Neuronal stem cell (in vitro differentiated cells): ENCODE results near the gene NRG2.

Source experiments
- DNase-seq: peaks from one replicate; pipeline ENCODE4 v3.0.0-alpha.2; 2013; ENCODE audit warnings: low spot score
- H2AFZ ChIP-seq: one replicate; pipeline ENCODE4 v1.6.1; 2013; ENCODE audit warnings: mild to moderate bottlenecking, low read length, inconsistent platforms
- H2AK5ac ChIP-seq: 2 replicates; pipeline ENCODE4 v1.6.1; 2013; ENCODE audit warnings: low read depth, mild to moderate bottlenecking, inconsistent platforms, low read length, moderate library complexity, mixed read lengths
- H2BK120ac ChIP-seq: 2 replicates; pipeline ENCODE4 v1.6.1; 2013; ENCODE audit warnings: low read depth, mild to moderate bottlenecking, inconsistent platforms, low read length, moderate library complexity, mixed read lengths
- H2BK12ac ChIP-seq: one replicate; pipeline ENCODE4 v1.6.1; 2013; ENCODE audit warnings: low read length, inconsistent platforms
- H2BK15ac ChIP-seq: 2 replicates; pipeline ENCODE4 v1.6.1; 2013; ENCODE audit warnings: mild to moderate bottlenecking, low read length, inconsistent platforms, mixed read lengths
- H2BK5ac ChIP-seq: one replicate; pipeline ENCODE4 v1.6.1; 2013; ENCODE audit warnings: inconsistent platforms, mild to moderate bottlenecking, low read length, moderate library complexity
- H3K14ac ChIP-seq: one replicate; pipeline ENCODE4 v1.6.1; 2013; ENCODE audit warnings: low read length, inconsistent platforms
- H3K18ac ChIP-seq: 2 replicates; pipeline ENCODE4 v1.6.1; 2013; ENCODE audit warnings: low read length, inconsistent platforms
- H3K23ac ChIP-seq: 2 replicates; pipeline ENCODE4 v1.6.1; 2013; ENCODE audit warnings: low read depth, mild to moderate bottlenecking, mixed read lengths, low read length, inconsistent platforms; ENCODE audit not compliant: poor library complexity
- H3K27ac ChIP-seq: replicated peaks from 3 replicates; pipeline ENCODE4 v1.5.1; 2013; ENCODE audit warnings: low read length, inconsistent platforms
- H3K27me3 ChIP-seq, 3 experiments: 2 replicates each; pipeline ENCODE4 v1.6.1; 2013; ENCODE audit warnings: low read length in 3 of 3, mild to moderate bottlenecking in 2 of 3, inconsistent platforms in 1 of 3, low read depth in 1 of 3, mixed read lengths in 1 of 3, moderate library complexity in 1 of 3; ENCODE audit not compliant: control insufficient read depth in 3 of 3, insufficient read depth in 3 of 3
- H3K36me3 ChIP-seq, 2 donors: replicated peaks in 1 of 2; 2 replicates each; pipeline ENCODE4 v1.6.1; 2013; ENCODE audit warnings: low read length in 2 of 2; ENCODE audit not compliant: control insufficient read depth in 2 of 2, insufficient read depth in 2 of 2
- H3K4ac ChIP-seq: 2 replicates; pipeline ENCODE4 v1.6.1; 2013; ENCODE audit warnings: inconsistent platforms, mild to moderate bottlenecking, low read length, moderate library complexity
- H3K4me1 ChIP-seq, 2 donors: 1 replicate in 1 of 2; 2 replicates in 1 of 2; pipeline ENCODE4 v1.6.1; 2013; ENCODE audit warnings: low read length in 2 of 2, low read depth in 1 of 2; ENCODE audit not compliant: control insufficient read depth in 2 of 2, insufficient read depth in 1 of 2
- H3K4me2 ChIP-seq: one replicate; pipeline ENCODE4 v1.6.1; 2013; ENCODE audit warnings: mild to moderate bottlenecking, low read length, inconsistent platforms; ENCODE audit not compliant: insufficient read depth, poor library complexity, severe bottlenecking
- H3K4me3 ChIP-seq, 2 donors: 2 replicates each; pipeline ENCODE4 v1.5.1; 2013; ENCODE audit warnings: low read length in 2 of 2, mild to moderate bottlenecking in 2 of 2, inconsistent platforms in 1 of 2, moderate library complexity in 1 of 2
- H3K79me1 ChIP-seq: one replicate; pipeline ENCODE4 v1.6.1; 2013; ENCODE audit warnings: low read depth, mild to moderate bottlenecking, inconsistent platforms, low read length, moderate library complexity
- H3K9ac ChIP-seq: one replicate; pipeline ENCODE4 v1.6.1; 2013; ENCODE audit warnings: mild to moderate bottlenecking, low read depth, low read length, inconsistent platforms; ENCODE audit not compliant: poor library complexity
- H3K9me3 ChIP-seq, 2 donors: replicated peaks in 1 of 2; 2 replicates each; pipeline versions ENCODE3 to v1.6.1; 2013; ENCODE audit warnings: low read length in 2 of 2, mild to moderate bottlenecking in 2 of 2, inconsistent platforms in 1 of 2, low read depth in 1 of 2, mixed read lengths in 1 of 2, moderate library complexity in 1 of 2; ENCODE audit not compliant: control insufficient read depth in 2 of 2, insufficient read depth in 1 of 2
- H4K8ac ChIP-seq: one replicate; pipeline ENCODE4 v1.6.1; 2013; ENCODE audit warnings: low read depth, mild to moderate bottlenecking, inconsistent platforms, low read length, moderate library complexity
- H4K91ac ChIP-seq: one replicate; pipeline ENCODE4 v1.6.1; 2013; ENCODE audit warnings: low read length, low read depth, mild to moderate bottlenecking, inconsistent platforms; ENCODE audit not compliant: poor library complexity
- WGBS, 2 donors: extraction: QIAGEN DNeasy Blood & Tissue Kit; methylation state at CpG; one replicate each; pipeline ENCODE4 v1.1.7; 2013; ENCODE audit warnings: missing lambda C conversion rate in 2 of 2, mixed read lengths in 1 of 2; ENCODE audit not compliant: insufficient read length in 2 of 2, insufficient replicate concordance in 1 of 2; ENCODE audit errors: extremely low coverage in 2 of 2; 5-methylcytosine and 5-hydroxymethylcytosine counted together

Gene NRG2

GRCh38 chr5:139823757-139824355 is 219.2 kb downstream of the NRG2 start:
- H2AK5ac ChIP-seq: no peak overlapping the region
- no peak overlapping the region for H2BK15ac ChIP-seq
- H3K36me3 ChIP-seq: no peaks in the 10 kb centered on the region
- H2AFZ ChIP-seq: no peak overlapping the region
- H4K91ac ChIP-seq: no peak overlapping the region
- no CpG with 5 or more reads among the region's 7 CpGs for WGBS, 2 donors
- peak overlapping the region in 1 of 2 donors; percentile 7 for H3K4me3 ChIP-seq
- no peak overlapping the region for H2BK120ac ChIP-seq
- no peak overlapping the region for H3K27ac ChIP-seq
- H2BK12ac ChIP-seq: no peak overlapping the region
- no peaks in the 10 kb centered on the region for H3K9me3 ChIP-seq
- DNase-seq: no peak
- H4K8ac ChIP-seq: no peak overlapping the region
- no peak overlapping the region for H3K18ac ChIP-seq
- H3K14ac ChIP-seq: no peak overlapping the region
- no peak overlapping the region for H3K23ac ChIP-seq
- H3K4me2 ChIP-seq: no peak overlapping the region
- no peak overlapping the region for H2BK5ac ChIP-seq
- H3K4me1 ChIP-seq: no peaks in the 10 kb centered on the region
- no peak overlapping the region for H3K4ac ChIP-seq
- H3K9ac ChIP-seq: no peak overlapping the region
- H3K27me3 ChIP-seq: peaks cover 0 to 19% (median 0%) of the 10 kb centered on the region in 3 experiments
- H3K79me1 ChIP-seq: no peaks in the 10 kb centered on the region

GRCh38 chr5:139822553-139823425 is 220.3 kb downstream of the NRG2 start:
- Histone ChIP-seq H3K23ac (no peak overlapping the region), H3K14ac (no peak overlapping the region), H2BK12ac (no peak overlapping the region), H3K18ac (peak overlapping the region; percentile 36), H3K27ac (no peak overlapping the region), H2BK15ac (no peak overlapping the region), H3K27me3 (peaks cover 0 to 19% (median 0%) of the 10 kb centered on the region in 3 experiments), H2BK120ac (peak overlapping the region; percentile 68), H3K9ac (no peak overlapping the region), H4K91ac (no peak overlapping the region), H2AK5ac (peak overlapping the region; percentile 61), H2AFZ (no peak overlapping the region), H3K4ac (peak overlapping the region; percentile 23), H3K36me3 (no peaks in the 10 kb centered on the region), H3K9me3 (no peaks in the 10 kb centered on the region), H4K8ac (no peak overlapping the region), H3K4me3 (no peak overlapping the region), H3K4me2 (no peak overlapping the region), H3K4me1 (no peaks in the 10 kb centered on the region), H2BK5ac (no peak overlapping the region), H3K79me1 (no peaks in the 10 kb centered on the region)
- DNase-seq: no peak
- no CpG with 5 or more reads among the region's 25 CpGs for WGBS, 2 donors

- Histone ChIP-seq H2BK120ac (no peak overlapping the region), H3K4ac (peak overlapping the region; percentile 23), H3K27me3 (peaks cover 0 to 25% (median 2%) of the 10 kb centered on the region in 3 experiments), H2BK15ac (no peak overlapping the region), H2AK5ac (no peak overlapping the region), H2BK5ac (no peak overlapping the region), H4K91ac (no peak overlapping the region), H3K23ac (peak overlapping the region; percentile 10), H2AFZ (no peak overlapping the region), H3K14ac (no peak overlapping the region), H3K9ac (no peak overlapping the region), H3K27ac (no peak overlapping the region), H4K8ac (peak overlapping the region; percentile 19), H3K18ac (no peak overlapping the region), H3K4me1 (no peaks in the 10 kb centered on the region), H3K36me3 (no peaks in the 10 kb centered on the region), H3K4me2 (no peak overlapping the region), H2BK12ac (no peak overlapping the region), H3K4me3 (no peak overlapping the region), H3K79me1 (no peaks in the 10 kb centered on the region), H3K9me3 (no peaks in the 10 kb centered on the region)
- no CpG with 5 or more reads among the region's 11 CpGs for WGBS, 2 donors
- DNase-seq: no peak
Measured at GRCh38 chr5:139821806-139822552, 221.1 kb downstream of the NRG2 start.

- H3K14ac ChIP-seq: no peak overlapping the region
- no peaks in the 10 kb centered on the region for H3K79me1 ChIP-seq
- no peaks in the 10 kb centered on the region for H3K9me3 ChIP-seq
- no peak for DNase-seq
- H3K4me1 ChIP-seq: no peaks in the 10 kb centered on the region
- H4K8ac ChIP-seq: no peak overlapping the region
- no peak overlapping the region for H2BK120ac ChIP-seq
- no peak overlapping the region for H3K4me2 ChIP-seq
- no peak overlapping the region for H2BK12ac ChIP-seq
- H2BK5ac ChIP-seq: no peak overlapping the region
- no CpG with 5 or more reads among the region's 4 CpGs for WGBS, 2 donors
- H3K4me3 ChIP-seq: no peak overlapping the region
- no peak overlapping the region for H3K23ac ChIP-seq
- no peak overlapping the region for H2AFZ ChIP-seq
- H2BK15ac ChIP-seq: no peak overlapping the region
- no peak overlapping the region for H3K18ac ChIP-seq
- peaks cover 0 to 27% (median 2%) of the 10 kb centered on the region in 3 experiments for H3K27me3 ChIP-seq
- H2AK5ac ChIP-seq: no peak overlapping the region
- no peaks in the 10 kb centered on the region for H3K36me3 ChIP-seq
- no peak overlapping the region for H3K4ac ChIP-seq
- no peak overlapping the region for H3K9ac ChIP-seq
- H4K91ac ChIP-seq: no peak overlapping the region
- no peak overlapping the region for H3K27ac ChIP-seq
Measured at GRCh38 chr5:139820606-139821005, 222.5 kb downstream of the NRG2 start.
